GM08714 (cell line): ENCODE measurements around the gene SPPL2B.

ENCODE experiments used
- H3K4me3 ChIP-seq: fragments of 200-500 bp; sonication (Bioruptor generic); 2 replicates; pipeline ENCODE4 v1.5.1; 2014; ENCODE audit warnings: mild to moderate bottlenecking, low read length, inconsistent platforms
- ZNF274 ChIP-seq: IDR thresholded peaks from 2 replicates; pipeline ENCODE4 v1.6.1; 2012; ENCODE audit warnings: mild to moderate bottlenecking, low read depth, low read length

Gene SPPL2B

GRCh38 chr19:2334426-2334825 lies 5.9 kb downstream of the SPPL2B start:
- TF ChIP-seq ZNF274 = no peak
- H3K4me3 ChIP-seq = no peak overlapping the region

- no peak for TF ChIP-seq ZNF274
- H3K4me3 ChIP-seq = no peak overlapping the region
Measured at GRCh38 chr19:2334986-2335846, 6.7 kb downstream of the SPPL2B start.

GRCh38 chr19:2335848-2336247 lies 7.4 kb downstream of the SPPL2B start:
- no peak for TF ChIP-seq ZNF274
- no peak overlapping the region for H3K4me3 ChIP-seq

- TF ChIP-seq ZNF274 = no peak
- no peak overlapping the region for H3K4me3 ChIP-seq
Measured at GRCh38 chr19:2336528-2337328, 8.2 kb downstream of the SPPL2B start.

GRCh38 chr19:2337329-2337707 lies 8.8 kb downstream of the SPPL2B start:
- no peak overlapping the region for H3K4me3 ChIP-seq

GRCh38 chr19:2338055-2338615 lies 9.7 kb downstream of the SPPL2B start:
- TF ChIP-seq ZNF274 = no peak
- H3K4me3 ChIP-seq = no peak overlapping the region

More at GRCh38 chr19:2337329-2337707, 8.8 kb downstream of the SPPL2B start:
- no peak for TF ChIP-seq ZNF274

- no peak overlapping the region for H3K4me3 ChIP-seq
- TF ChIP-seq ZNF274 = no peak
Measured at GRCh38 chr19:2338751-2339643, 10.5 kb downstream of the SPPL2B start.

- no peak overlapping the region for H3K4me3 ChIP-seq
- TF ChIP-seq ZNF274 = no peak
Measured at GRCh38 chr19:2339644-2340310, 11.3 kb downstream of the SPPL2B start.

- no peak overlapping the region for H3K4me3 ChIP-seq
- no peak for TF ChIP-seq ZNF274
Measured at GRCh38 chr19:2340496-2341243, 12.2 kb downstream of the SPPL2B start.

- TF ChIP-seq ZNF274 = no peak
- H3K4me3 ChIP-seq = no peak overlapping the region
Measured at GRCh38 chr19:2341244-2341751, 12.8 kb downstream of the SPPL2B start.

- no peak for TF ChIP-seq ZNF274
- H3K4me3 ChIP-seq = no peak overlapping the region
Measured at GRCh38 chr19:2341982-2342381, 13.5 kb downstream of the SPPL2B start.

- TF ChIP-seq ZNF274 = no peak
- no peak overlapping the region for H3K4me3 ChIP-seq
Measured at GRCh38 chr19:2342656-2343288, 14.3 kb downstream of the SPPL2B start.
